HG02884 (cell line): ENCODE results near the gene PRSS48.
"Not testable (repeated sequence)": the region's sequence is repeated elsewhere in the genome, so short reads cannot be mapped to it uniquely, and the experiment has no call there.

Source experiments
- ATAC-seq: cut with Tn5 transposase; IDR thresholded peaks from one replicate; pipeline ENCODE4 v1.9.1; 2021; ENCODE audit warnings: mild to moderate bottlenecking, moderate library complexity; ENCODE audit not compliant: unreplicated experiment

The PRSS48 gene, protein sequence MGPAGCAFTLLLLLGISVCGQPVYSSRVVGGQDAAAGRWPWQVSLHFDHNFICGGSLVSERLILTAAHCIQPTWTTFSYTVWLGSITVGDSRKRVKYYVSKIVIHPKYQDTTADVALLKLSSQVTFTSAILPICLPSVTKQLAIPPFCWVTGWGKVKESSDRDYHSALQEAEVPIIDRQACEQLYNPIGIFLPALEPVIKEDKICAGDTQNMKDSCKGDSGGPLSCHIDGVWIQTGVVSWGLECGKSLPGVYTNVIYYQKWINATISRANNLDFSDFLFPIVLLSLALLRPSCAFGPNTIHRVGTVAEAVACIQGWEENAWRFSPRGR

DNA sequence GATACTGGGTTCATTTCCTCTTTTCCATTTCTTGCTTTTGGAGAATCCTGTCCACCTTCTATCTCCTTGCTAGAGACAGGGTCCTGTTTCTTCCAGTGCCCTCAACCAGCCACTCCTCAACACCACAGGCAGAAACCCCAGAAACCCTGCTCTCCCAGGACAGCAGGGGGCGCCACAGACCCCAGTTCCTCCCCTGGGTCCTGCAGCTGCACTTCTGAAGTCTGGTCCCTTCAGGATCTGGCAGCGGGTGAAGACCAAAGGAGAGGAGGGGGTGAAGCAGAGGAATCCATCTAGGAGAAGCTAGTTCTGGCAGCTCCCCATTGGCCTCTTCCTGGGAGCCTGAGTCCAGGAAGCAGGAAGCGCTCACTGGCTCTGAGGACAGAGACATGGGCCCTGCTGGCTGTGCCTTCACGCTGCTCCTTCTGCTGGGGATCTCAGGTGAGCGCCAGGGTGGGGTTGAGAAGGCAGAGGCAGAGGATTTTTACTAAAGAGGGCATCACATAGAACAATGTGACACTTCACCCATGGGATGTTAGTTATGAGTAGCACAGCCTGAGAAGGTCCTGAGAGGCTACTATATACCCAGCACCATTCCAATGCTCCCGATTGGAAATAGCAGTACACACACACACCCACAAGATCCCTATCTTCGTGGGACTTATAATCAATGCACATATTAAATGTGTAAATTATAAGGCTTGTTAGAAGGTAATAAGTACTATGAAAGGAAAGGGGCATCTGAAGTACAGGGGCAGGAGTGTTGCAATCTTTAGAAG is at the start of gene PRSS48:
Gene PRSS48 (plus strand): TSS at position 375 of the 776 bp plus-strand sequence. CDS start 12 bp downstream, at position 387.
- ATAC-seq: peak; percentile 59

DNA sequence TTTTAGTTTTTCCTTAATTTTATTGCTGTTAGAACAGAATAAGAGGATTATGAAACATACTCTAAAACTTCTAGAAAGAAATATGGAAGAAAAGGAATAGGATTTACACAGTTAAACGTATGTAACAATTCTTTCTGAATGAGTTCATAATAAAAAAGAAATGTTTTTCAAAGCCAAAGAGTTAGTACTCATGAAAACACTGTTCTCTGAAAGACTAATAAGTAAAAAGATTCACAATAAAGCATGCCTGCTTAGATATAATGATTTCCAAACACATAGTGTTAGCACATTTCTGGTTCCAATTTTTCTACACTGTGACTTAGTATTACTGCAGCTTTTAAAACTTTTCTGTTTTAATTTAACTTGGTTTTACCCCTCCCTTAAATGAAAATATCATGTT is 49.8 kb upstream of the PRSS48 start:
- no peak for ATAC-seq

DNA sequence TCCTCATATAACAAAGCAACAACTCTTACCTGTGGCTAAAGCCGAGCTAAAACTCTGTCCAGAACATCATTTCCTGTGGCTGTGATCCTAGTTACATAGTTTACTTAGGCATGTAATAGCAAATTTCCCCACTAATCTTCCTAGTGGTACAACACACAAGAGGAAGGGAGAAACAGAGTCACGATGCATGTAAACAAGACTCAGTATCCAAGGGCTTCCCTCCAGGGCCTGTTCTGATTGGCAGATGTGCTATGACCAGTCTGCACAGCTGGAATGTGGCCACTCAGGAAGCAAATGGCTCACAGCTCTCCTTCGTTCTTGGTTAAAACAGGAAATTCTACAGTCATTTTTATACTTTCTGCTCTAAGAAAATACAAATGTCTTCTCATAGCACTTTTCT is 49.2 kb upstream of the PRSS48 start:
- ATAC-seq: no peak

DNA sequence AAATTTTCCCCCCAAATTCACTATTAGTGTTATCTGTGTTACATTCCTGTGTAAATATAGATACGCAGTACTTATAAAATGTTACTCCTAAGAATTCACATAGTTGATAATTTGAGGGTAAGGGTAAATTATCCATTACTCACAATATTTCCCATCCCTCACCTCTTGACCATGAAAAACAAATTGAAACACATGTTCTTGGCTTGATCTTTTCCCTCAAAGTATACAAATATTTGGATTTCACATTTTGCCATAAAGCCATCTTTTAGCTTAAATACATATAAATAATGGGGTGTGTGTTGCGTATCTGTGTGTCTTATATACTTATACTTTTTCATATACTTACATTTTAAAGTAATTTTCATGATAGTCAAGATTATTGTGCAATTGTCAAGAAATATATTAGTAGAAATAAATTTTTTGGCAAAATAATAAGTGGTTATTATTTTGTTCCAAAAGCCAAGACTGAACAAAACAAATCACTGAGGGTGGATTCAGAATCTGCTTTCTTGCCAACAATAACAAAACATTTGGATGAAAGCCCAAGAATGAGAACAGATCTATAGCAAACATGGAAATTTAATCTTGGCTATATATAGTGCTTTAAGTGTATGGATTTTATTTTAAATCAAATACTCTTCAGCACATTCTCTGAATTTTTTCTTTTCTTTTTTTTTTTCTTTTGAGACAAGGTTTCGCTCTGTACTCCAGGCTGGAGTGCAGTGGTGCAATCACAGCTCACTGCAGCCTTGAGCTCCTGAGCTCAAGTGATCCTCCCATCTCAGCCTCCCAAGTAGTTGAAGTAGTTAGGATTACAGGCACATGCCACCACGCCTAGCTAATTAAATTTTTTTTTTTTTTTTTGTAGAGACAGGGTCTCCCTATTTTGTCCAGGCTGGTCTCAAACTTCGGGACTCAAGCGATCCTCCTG is 48.5 kb upstream of the PRSS48 start:
- ATAC-seq: no peak

DNA sequence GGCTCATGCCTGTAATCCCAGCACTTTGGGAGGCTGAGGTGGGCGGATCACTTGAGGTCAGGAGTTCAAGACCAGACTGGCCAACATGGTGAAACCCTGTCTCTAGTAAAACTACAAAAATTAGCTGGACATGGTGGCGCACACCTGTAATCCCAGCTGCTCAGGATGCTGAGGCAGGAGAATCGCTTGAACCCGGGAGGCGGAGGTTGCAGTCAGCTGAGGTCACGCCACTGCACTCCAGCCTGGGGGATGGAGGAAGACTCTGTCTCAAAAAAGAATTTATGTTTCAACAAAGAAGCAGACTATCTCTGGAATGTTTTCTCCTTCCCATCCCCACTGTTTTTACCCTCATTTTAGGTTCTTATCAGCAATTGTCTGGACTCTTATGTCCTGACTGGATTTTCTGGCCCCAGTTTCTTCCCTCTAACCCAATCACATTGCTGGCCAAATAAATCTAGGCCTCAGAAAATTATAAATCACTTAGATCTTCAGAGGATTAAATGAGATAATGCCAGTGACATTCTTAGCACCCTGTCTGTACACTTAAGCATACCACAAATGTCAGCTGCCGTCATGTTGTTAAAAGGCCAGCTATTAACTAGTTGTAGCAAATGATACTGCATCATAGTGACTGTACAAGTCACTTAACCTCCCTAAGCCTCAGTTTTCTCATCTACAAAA is 44.9 kb upstream of the PRSS48 start:
- ATAC-seq: no peak

DNA sequence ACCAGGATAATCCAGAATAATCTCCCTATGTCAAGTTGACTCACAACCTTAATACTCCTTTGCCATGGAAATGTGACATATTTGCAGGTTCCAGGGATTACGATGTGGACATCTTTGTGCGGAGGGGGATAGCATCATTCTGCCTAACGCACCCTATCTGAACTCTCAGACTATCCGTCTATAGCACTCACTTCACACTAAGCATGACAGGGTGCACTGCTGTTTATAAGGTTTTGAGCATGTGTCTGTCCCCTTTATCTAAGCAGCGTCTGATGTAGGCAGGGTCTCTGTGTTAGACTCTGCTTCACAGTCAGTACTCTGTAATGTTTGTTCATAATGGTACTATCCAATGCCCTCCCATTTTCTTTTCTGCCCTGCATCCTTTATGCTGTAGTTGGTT is 43.4 kb upstream of the PRSS48 start:
- ATAC-seq: no peak

DNA sequence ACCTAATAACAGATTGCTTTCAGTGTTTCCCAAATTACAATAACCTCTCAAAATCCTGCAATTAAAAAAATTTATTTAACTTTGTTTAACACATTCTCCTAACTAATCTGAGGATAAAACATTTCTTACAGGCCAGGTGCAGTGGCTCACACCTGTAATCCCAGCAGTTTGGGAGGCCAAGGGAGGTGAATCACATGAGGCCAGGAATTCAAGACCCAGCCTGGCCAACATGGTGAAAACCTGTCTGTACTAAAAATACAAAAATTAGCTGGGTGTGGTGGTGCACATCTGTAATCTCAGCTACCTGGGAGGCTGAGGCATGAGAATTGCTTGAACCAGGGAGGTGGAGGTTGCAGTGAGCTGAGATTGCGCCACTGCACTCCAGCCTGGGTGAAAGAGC is 41.6 kb upstream of the PRSS48 start:
- ATAC-seq: not testable (repeated sequence)

DNA sequence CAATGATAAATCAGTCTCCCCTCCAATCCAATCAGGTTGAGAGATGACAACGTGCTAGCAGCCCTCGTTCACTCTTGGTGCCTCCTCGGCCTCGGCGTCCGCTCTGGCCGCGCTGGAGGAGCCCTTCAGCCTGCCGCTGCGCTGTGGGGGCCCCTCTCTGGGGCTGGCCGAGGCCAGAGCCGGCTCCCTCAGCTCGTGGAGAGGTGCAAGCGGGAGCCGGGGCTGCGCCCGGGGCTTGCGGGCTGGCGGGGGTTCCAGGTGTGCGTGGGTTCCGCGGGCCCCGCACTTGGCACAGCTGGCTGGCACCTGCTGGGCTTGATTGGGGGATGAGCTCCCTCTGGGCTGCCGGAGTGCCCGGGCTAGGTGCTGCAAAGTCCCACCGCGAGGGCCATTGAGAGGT is 40.9 kb upstream of the PRSS48 start:
- ATAC-seq: no peak

DNA sequence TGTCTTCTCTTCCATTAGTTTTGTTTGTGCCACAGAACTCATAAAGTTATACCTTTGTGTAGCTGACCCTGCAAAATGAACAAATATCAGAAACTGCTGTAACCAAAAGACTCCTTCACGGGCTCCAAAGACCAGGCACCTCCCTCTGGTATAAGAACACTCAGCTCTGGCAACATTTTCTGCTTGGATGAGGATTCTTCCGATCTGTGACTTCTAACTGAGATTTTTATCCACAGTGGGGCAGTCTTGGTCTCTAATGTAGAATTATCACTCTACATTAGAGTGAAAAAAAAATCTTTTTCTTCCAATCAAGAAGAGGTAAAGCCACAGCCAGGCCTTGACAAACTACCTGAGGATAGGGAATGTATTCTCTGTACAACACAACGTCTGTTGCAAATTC is 38.5 kb upstream of the PRSS48 start:
- ATAC-seq: no peak

DNA sequence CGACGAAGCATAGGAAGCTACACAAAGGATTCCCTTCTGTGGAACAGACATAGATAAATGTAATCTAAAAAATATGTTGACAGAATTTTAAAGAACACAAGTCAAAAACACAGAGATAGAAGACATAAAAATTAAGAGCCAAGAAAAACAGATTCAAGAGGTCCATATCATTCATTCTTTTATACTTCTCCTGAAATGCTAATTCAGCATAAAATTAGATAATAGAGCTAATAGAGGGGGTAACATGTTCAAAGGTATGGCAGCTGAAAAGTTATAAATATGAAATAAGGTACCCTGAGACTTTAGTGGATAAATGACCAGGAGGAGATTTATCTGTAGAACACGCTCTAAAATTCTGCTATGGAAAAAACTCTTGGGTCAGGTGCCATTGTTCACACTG is 37.4 kb upstream of the PRSS48 start:
- ATAC-seq: no peak

DNA sequence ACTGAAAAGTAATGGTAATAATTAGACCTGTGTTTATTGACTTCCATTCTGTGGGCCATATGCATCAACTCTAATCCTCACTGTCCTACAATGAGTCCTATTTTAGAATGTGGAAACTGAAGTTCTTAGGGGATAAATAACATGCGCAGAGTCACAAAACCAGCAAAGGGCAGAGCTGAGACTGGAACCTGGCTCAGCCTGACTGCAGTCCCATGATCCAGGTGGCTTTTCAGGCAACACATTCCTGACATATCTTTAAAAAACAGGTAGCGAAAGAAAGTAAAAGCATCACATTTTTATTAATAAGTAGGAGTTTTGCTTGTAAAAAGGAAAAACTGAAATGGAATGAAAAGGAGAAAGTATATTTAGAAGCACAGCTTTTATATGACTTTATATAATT is 34.7 kb upstream of the PRSS48 start:
- ATAC-seq: no peak

DNA sequence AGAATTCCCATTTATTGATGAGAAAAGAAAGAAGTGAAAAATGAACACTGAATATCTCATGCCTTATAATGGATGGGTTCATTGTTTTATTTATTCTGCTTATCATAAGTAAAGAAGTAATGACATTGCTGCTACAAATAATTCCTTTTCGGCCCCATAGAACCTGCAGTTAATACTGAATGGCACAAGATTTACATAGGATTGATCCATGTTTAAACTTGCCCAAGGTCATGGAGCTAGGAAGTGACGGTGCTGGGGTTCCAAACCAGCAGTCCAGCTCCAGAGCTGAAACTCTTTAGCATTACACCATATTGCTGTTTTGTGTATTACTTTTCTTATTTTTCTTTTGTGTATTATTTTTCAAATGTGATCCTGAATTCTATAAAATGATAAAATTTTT is 30.2 kb upstream of the PRSS48 start:
- ATAC-seq: no peak

DNA sequence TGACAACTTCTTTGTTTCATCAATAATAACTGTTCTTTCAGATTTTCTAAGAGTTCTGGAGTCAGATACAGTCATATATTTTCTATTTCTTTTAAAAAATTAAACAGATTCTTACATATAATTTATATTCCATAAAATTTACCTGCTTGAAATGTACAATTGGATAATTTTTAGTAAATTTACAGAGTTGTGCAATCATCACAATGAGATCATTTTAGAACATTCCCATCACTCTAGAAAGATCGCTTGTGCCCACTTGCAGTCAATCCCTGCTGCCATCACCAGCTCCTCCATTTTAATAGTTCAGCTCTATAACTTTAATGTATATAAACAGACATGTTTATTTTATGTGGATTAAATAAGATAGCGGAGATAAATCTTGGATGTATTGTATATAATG is 29.6 kb upstream of the PRSS48 start:
- ATAC-seq: no peak

DNA sequence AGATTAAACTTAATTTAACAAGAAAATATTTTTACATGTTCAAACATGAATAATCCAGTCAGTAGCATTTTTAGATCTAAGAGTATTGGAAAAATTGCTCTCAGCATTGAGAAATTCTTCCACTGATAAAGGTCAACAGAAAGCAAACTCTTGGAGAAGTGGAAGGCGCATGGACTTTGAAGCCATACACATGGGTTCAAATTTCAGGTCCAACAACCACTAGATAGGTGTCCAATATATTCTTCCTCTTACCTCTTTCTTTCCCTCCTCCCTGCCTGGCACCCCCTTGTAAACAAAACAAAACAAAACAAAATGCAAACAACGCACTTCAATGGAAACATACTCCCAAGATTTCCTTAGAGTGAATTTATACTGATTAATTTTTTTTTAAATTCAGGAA is 28.4 kb upstream of the PRSS48 start:
- ATAC-seq: no peak

DNA sequence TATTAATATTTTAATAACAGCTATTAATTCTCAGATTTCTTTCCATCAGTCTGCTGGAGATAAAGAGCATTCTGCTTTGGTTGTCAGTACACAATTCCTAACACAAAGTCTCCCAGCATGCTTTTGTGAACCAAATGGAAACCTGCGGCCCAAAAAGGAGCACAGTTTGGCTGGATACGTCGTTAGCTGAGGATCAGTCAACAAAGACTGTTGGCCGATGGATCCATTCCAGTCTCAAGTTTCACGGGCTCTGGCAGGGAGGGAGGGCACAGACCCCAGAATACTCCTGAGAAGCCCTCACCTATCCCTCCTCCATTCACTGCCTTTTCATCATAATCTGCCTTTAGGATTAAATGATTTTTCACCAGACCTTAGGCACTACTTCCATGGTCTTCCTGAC is 26.3 kb upstream of the PRSS48 start:
- ATAC-seq: no peak

DNA sequence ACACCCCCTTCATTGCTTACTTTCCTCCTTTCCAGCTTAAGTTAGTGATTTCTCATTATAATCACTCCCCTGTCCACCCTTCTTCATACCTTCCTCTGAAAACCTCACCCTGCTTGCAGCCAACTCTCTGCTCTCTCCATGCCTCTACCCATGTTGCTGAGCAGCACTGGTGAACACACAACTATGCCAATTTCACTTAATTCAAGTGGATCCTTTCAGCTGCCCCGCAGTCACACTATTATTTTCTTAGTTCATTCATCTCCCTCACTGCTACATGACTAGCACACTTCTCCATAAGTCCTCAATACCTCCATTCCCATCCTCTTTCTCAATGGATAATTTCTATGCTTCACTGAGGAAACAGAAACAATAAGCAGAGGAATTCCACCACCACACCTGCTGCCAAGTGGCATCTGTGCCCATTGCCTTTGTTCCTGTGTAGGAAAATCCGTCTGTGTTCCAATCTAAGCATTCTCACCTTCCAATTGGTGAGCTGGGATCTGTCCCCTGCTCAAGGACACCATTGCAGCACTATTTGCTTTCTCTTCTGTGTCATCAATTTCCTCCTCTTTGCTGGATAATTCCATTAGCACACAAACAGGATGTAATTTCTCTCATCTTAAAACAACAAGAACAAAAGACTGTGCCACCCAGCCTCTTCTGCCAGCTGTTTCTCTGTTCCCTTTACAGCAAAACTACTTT is 25.2 kb upstream of the PRSS48 start:
- no peak for ATAC-seq

DNA sequence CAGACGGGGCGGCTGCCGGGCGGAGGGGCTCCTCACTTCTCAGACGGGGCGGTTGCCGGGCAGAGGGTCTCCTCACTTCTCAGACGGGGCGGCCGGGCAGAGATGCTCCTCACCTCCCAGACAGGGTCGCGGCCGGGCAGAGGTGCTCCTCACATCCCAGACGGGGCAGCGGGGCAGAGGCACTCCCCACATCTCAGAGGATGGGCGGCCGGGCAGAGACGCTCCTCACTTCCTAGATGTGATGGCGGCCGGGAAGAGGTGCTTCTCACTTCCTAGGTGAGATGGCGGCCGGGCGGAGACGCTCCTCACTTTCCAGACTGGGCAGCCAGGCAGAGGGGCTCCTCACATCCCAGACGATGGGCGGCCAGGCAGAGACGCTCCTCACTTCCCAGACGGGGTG is 21.7 kb upstream of the PRSS48 start:
- not testable (repeated sequence) for ATAC-seq

DNA sequence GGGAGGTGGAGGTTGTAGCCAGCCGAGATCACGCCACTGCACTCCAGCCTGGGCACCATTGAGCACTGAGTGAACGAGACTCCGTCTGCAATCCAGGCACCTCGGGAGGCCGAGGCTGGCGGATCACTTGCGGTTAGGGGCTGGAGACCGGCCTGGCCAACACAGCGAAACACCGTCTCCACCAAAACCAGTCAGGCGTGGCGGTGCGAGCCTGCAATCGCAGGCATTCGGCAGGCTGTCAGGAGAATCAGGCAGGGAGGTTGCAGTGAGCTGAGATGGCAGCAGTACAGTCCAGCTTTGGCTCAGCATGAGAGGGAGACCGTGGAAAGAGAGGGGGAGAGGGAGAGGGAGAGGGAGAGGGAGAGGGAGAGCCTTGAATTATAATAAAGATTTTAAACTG is 21.3 kb upstream of the PRSS48 start:
- not testable (repeated sequence) for ATAC-seq

DNA sequence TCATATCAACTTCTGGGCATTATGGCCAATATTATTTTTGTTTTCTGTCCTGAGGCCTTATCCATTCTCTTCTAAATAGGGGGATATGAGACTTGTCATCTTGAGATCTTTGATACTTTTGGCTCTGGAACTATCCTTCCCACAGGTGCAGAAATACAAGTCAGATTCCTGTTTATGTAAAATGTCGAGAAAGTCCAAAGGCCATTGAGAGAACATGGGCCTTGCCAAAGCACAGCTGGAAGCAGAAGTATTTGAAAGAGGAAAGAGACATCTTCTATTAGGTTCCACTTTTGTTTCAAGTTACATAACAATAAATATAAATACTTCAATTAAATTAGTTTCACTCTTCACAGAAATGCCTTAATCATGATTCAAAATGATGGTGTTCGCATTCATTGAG is 20.8 kb upstream of the PRSS48 start:
- no peak for ATAC-seq

DNA sequence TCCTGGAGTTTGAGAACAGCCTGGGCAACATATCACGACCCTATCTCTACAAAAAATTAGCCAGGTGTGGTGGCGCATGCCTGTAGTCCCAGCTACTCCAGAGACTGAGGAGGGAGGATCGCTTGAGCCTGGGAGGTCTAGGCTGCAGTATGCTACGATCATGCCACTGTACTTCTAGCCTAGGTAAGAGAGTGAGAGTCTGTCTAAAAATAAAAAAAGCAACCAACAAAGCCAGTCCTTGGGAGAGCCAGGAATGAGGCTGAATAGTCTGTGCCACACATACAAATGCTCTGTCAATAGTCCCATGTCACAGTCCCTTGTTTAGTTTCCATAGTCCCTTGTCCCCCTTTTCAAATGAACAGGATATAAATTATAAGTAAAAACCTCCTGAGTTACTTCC is 19.3 kb upstream of the PRSS48 start:
- ATAC-seq: no peak
